ENCODE measurements around the gene CCDC85B.

GRCh38 chr11:65911682-65912568 lies 21.5 kb downstream of the CCDC85B start:
- peak in 3 of 6 experiments; percentile 20 to 34 (median 34) for TF ChIP-seq CTCF (IDR thresholded peaks at IDR 0.05)
- TF ChIP-seq POLR2A (IDR thresholded peaks at IDR 0.05) = peak in 1 of 4 donors; percentile 21

Measured in esophagus squamous epithelium (tissue), 4 donors.